Activated gamma-delta T cell treated with anti-CD3 and anti-CD28 coated beads, Interleukin-2, amount 50 U/mL, for 16 hours (primary cell): ENCODE results near the gene ZNF687.

Source experiments
- DNase-seq: peaks from one replicate; pipeline ENCODE4 v3.0.0-alpha.2; 2020; ENCODE audit warnings: low read depth

The ZNF687 gene

DNA sequence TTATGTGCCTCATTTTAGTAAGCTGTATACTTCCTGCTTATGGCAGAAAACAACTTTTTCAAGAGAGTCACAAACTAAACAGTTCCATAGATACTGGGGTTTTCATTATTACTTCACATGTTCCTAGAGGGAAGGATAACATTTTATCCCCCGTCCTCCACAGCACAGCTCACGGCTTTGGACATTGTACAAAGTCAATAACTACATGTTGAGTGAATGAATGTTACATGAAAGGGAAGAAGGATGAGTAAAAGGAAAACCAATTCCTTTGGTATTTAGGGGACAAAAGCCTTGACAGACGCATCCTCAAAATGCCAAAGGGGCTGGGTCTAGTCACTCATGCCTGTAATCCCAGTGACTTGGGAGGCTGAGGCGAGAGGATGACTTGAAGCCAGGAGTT is 30.3 kb downstream of the ZNF687 start:
- DNase-seq = no peak

DNA sequence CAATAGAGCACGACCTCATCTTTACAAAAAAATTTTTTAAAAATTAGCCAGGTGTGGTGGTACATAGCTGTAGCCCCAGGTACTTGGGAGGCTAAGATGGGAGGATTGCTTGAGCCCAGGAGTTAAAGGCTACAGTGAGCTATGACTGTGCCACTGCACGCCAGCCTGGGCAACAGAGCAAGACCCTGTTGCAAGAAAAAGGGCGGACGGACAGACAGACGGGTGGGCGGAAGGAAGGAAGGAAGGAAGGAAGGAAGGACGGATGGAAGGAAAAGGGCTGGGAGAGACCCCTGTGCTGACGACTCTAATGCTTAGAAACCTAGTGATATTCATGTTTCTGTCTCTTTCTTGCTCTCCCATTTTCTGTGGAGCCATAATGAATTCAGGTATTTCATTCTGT is 30.7 kb downstream of the ZNF687 start:
- DNase-seq = no peak

DNA sequence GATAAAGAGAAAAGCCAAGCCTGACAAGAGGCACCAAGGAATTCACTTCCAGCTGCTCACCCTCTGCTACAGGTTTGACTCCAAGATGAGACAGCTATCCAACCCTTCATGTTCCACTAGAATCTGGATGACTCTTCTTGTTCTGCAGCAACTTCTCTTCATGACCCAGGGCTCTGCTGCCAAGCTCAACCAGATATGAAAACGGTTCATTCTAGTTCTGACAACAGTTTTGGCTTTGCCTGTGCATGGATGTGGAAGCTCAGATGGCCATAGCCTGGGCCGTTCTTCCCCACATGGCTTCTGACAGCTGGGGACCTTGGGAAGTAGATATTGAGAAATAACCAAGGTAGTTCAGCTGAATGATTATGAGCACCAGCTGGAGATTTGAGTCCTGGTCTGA is 31.4 kb downstream of the ZNF687 start:
- DNase-seq = no peak

DNA sequence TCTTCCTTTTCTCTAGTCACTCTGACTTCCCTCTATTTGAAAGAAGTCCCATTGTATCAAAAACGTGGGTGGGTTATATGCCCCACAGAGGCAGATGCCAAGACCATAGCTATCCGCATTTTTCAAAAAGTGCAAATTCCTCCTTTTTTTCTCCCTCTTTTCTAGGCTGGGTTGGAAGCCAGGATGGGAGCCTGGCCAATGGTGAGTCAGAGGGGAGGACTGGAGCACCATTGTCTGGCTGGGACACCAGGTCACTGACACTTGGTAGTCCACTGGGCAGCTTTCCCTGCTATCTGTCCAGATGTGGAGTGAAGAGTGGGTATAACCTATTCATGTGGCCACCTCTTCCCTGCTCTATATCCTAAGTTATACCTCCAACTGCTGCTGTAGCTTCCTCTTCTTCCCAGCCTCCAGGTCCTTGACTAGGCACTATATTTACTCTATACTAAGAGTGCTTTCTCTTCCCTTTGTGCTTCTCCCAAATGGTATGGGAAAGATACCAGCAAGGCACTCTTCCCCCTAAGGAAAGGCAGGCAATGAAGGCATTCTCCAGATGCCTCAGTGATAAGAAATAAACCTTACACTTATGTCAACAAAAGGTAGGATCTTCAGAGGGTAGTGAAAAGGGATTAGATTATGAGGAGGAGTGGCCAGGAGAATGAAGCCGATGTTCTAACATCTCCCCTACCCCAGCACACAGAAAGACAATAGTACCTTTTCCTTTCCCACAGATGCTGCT is 32.2 kb downstream of the ZNF687 start:
- no peak for DNase-seq

- no peak for DNase-seq
Measured at GRCh38 chr1:151315565-151316235, 33.6 kb downstream of the ZNF687 start.

- no peak for DNase-seq
Measured at GRCh38 chr1:151318975-151319374, 36.9 kb downstream of the ZNF687 start.

- no peak for DNase-seq
Measured at GRCh38 chr1:151324390-151324930, 42.4 kb downstream of the ZNF687 start.

GRCh38 chr1:151325231-151325630 is 43.1 kb downstream of the ZNF687 start:
- DNase-seq = no peak

GRCh38 chr1:151325646-151326429 is 43.7 kb downstream of the ZNF687 start:
- DNase-seq = no peak

DNA sequence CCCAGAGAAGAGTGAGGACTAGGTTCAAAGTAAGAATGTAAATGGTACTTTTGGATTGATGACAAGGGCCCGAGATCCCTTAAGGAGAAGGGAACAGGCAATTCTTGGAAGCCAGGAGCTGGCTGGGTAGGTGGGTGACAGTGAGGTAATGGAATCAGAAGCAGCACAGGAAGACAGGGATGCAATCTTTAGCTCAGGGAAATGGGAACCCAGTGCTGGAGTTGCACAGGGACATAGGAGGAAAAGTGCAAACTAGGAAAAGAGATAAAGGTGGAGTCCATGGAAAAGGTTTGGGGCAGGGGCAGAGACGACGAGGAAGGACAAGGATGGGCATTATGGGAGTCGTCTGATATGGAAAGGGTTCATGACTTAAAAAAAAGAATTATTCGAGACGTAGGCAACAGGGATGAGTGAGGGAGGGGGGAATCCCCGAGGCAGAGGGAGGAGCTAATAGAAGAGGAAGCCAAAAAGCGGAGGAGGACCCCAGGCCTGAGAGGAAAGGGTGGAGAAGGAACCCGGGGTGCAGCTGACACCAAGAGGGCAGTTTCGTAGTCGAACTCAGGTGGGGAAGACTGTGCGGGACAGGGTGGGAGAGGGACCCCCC is 44.6 kb downstream of the ZNF687 start:
- DNase-seq = peak; percentile 32

GRCh38 chr1:151327223-151327902 is 45.3 kb downstream of the ZNF687 start, which contains the start of gene PI4KB:
TSS of gene PI4KB (minus strand) at chr1:151327416. CDS start at chr1:151316481, 10,935 bp downstream.
- DNase-seq = peak; percentile 82

DNA sequence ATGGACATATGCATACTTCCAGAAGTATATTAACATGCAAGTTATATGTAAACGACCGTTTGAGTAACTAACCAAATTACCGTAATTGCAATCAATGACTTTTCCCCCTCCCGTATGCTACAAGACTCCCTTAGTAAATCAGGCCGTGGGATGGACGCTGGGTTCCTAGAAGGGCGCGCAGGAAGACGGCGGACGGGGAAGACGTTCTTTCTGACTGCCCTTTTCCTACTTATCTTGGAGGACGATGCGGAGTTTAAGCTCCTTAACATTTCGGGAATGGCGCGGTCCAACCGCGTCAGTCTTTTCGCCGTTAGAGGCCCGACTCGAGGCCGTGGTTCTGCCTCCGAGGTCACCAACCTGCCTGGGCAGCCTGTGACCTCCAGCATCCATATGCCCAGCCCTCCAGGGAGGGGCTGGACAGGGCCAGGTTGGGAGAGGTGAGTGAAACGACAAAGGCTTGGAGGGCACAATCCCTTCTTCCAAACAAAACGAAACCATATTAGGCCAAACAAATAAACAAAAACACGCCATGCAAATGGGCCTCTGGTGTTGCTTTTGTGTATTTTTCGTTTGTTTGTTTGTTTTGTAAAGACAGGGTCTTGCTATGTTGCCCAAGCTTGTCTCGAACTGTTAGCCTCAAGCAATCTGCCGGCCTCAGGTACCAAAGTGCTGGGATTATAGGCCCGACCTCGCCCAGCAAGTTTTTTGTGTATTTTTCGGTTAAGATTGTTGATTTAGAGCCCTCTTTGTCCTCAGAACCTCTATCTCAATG is 46.0 kb downstream of the ZNF687 start:
- DNase-seq = no peak

GRCh38 chr1:151334822-151335221 is 52.7 kb downstream of the ZNF687 start:
- DNase-seq = no peak

DNA sequence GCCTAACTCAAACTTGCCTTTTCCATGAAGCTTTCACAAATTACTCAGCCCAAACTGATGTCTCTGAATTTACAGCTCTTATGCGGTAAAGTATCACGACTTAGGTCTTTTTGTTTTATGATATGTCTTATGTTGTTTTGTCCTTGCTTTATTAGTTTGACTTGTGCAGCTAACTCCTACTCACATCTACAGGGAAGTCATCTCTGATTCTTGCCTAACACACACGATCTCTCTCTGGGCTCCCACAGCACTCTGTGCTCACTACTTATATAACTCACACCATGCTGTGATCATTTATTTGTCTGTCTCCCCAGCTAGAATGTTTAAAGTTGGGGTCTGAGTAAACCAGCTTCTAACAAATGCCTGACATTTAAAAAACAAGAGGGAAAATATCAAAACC is 54.5 kb downstream of the ZNF687 start:
- no peak for DNase-seq

GRCh38 chr1:151340870-151341754 is 59.0 kb downstream of the ZNF687 start:
- DNase-seq = peak; percentile 32
